Neural cell (in vitro differentiated cells): ENCODE results near the gene SHROOM2.

ENCODE experiments used
- CTCF ChIP-seq: fragments of 450-650 bp; IDR thresholded peaks from 2 replicates; pipeline ENCODE4 v1.5.1; 2014; ENCODE audit warnings: antibody characterized with exemption, mild to moderate bottlenecking, moderate library complexity; ENCODE audit not compliant: poor library complexity, severe bottlenecking
- EP300 ChIP-seq: fragments of 450-650 bp; conservative IDR thresholded peaks from 2 replicates; pipeline ENCODE4 v1.6.1; 2014; ENCODE audit warnings: antibody characterized with exemption, mild to moderate bottlenecking, moderate library complexity; ENCODE audit not compliant: poor library complexity, severe bottlenecking
- EZH2 ChIP-seq: fragments of 200-600, 300-800 bp; shearing (Covaris generic), sonication (generic); IDR thresholded peaks from 2 replicates; pipeline ENCODE4 v1.6.1; 2014; ENCODE audit warnings: antibody characterized with exemption, low read length, borderline replicate concordance, mild to moderate bottlenecking; ENCODE audit not compliant: insufficient read depth, poor library complexity, severe bottlenecking
- MXI1 ChIP-seq: fragments of 450-650 bp; conservative IDR thresholded peaks from 2 replicates; pipeline ENCODE4 v1.6.1; 2014; ENCODE audit warnings: antibody characterized with exemption, mild to moderate bottlenecking; ENCODE audit not compliant: poor library complexity, severe bottlenecking
- POLR2AphosphoS5 ChIP-seq: IDR thresholded peaks from 2 replicates; pipeline ENCODE4 v1.6.1; 2012
- RAD21 ChIP-seq: fragments of 450-650 bp; conservative IDR thresholded peaks from 2 replicates; pipeline ENCODE4 v1.6.1; 2014; ENCODE audit warnings: antibody characterized with exemption, mild to moderate bottlenecking, moderate library complexity
- REST ChIP-seq: IDR thresholded peaks from 2 replicates; pipeline ENCODE4 v1.6.1; 2012; ENCODE audit warnings: borderline replicate concordance
- SMC3 ChIP-seq: fragments of 450-650 bp; conservative IDR thresholded peaks from 2 replicates; pipeline ENCODE4 v1.6.1; 2014; ENCODE audit warnings: antibody characterized with exemption, mild to moderate bottlenecking, moderate library complexity; ENCODE audit not compliant: poor library complexity
- TAF1 ChIP-seq: IDR thresholded peaks from 2 replicates; pipeline ENCODE4 v1.6.1; 2012; ENCODE audit warnings: low read depth

- TF ChIP-seq CTCF: peak; percentile 18
- TF ChIP-seq MXI1: no peak
- TF ChIP-seq TAF1: no peak
- TF ChIP-seq POLR2AphosphoS5: no peak
- TF ChIP-seq EP300: no peak
- no peak for TF ChIP-seq EZH2
- no peak for TF ChIP-seq RAD21
- no peak for TF ChIP-seq REST
- no peak for TF ChIP-seq SMC3
Observed at GRCh38 chrX:9785254-9785943, 830 bp upstream of the SHROOM2 start.
